GM18870 (cell line): ENCODE data around the gene MXRA8.

ENCODE experiments used
- ATAC-seq: cut with Tn5 transposase; IDR thresholded peaks from one replicate; pipeline ENCODE4 v1.9.1; 2021; ENCODE audit warnings: moderate library complexity; ENCODE audit not compliant: unreplicated experiment

Gene MXRA8

DNA sequence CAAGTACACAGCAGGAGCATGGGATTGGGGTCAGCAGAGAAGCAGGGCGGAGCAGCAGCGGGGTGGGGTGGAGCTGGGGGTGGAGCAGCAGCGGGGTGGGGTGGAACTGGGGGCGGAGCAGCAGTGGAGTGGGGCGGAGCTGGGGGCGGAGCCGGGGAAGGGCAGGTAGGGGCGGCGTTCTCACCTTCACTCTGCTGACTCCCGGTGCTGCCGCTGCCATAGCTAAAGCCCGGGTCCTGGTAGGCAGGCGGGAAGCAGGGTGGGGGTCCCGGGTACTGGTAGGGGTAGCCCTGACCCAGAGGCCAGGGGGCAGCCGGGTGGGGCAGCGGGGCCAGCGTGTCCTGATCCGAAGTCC lies 20.6 kb downstream of the MXRA8 start:
- no peak for ATAC-seq

GRCh38 chr1:1336931-1337792 lies 21.2 kb downstream of the MXRA8 start:
- no peak for ATAC-seq

DNA sequence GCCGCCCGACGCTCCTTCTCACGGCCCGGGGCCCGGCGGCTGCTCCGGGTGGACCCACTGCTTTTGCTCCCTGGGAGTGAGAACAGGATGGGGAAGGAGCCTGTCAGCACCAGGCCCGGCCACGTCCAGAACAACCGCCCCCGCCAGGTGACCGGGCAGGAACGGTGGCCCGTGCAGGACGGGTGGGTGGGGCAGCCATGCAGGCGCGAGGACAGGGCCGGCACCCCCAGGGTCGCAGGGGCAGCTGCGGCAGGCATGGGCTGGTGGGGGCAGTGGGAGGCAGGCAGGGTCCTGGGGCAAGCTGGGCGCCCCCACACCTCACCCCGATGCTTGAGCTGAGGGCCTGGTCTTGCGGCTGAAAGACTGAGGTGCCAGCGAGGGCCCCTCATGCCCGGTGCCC lies 21.9 kb downstream of the MXRA8 start:
- no peak for ATAC-seq

DNA sequence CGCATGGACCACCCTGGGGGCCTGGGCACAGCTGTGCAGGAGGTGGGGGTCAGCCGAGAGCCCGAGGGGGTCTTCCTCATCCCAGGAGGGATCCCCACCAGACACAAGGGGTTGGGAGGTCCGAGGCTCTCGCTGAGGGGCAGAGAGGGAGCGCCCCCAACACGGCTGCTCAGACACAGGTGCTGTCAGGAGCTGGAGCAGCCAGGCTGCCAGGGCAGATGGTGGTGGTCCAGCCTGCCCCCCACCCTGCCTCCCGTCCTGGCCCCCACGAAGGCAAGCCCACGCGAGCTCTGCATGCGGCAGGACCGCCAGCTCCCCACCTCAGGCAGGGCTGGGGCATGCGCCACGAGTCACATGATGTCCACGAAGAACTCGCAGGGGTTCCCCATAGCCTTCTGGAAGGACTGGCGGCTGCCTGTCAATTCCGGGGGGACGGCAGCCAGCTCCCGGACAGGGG lies 22.5 kb downstream of the MXRA8 start:
- ATAC-seq, result no peak

GRCh38 chr1:1335283-1335682 lies 23.1 kb downstream of the MXRA8 start:
- no peak for ATAC-seq

- no peak for ATAC-seq
Observed at GRCh38 chr1:1334835-1335234, 23.5 kb downstream of the MXRA8 start.

GRCh38 chr1:1333551-1334241 lies 24.7 kb downstream of the MXRA8 start:
- no peak for ATAC-seq

GRCh38 chr1:1332774-1333480 lies 25.4 kb downstream of the MXRA8 start:
- ATAC-seq, result no peak

- no peak for ATAC-seq
Observed at GRCh38 chr1:1332031-1332755, 26.2 kb downstream of the MXRA8 start.

DNA sequence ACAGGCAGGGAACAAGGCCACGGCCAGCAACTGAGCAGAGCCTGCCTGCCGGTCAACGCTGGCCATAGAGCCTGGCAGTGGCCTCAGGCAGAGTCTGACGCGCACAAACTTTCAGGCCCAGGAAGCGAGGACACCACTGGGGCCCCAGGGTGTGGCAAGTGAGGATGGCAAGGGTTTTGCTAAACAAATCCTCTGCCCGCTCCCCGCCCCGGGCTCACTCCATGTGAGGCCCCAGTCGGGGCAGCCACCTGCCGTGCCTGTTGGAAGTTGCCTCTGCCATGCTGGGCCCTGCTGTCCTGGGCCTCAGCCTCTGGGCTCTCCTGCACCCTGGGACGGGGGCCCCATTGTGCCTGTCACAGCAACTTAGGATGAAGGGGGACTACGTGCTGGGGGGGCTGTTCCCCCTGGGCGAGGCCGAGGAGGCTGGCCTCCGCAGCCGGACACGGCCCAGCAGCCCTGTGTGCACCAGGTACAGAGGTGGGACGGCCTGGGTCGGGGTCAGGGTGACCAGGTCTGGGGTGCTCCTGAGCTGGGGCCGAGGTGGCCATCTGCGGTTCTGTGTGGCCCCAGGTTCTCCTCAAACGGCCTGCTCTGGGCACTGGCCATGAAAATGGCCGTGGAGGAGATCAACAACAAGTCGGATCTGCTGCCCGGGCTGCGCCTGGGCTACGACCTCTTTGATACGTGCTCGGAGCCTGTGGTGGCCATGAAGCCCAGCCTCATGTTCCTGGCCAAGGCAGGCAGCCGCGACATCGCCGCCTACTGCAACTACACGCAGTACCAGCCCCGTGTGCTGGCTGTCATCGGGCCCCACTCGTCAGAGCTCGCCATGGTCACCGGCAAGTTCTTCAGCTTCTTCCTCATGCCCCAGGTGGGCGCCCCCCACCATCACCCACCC lies 27.0 kb downstream of the MXRA8 start, which contains the start of gene TAS1R3:
TAS1R3 (plus strand) TSS at position 213 of the 898 bp plus-strand sequence; CDS start at position 279, 66 bp downstream.
- no peak for ATAC-seq

- ATAC-seq, result no peak
Observed at GRCh38 chr1:1330366-1331067, 27.8 kb downstream of the MXRA8 start.

DNA sequence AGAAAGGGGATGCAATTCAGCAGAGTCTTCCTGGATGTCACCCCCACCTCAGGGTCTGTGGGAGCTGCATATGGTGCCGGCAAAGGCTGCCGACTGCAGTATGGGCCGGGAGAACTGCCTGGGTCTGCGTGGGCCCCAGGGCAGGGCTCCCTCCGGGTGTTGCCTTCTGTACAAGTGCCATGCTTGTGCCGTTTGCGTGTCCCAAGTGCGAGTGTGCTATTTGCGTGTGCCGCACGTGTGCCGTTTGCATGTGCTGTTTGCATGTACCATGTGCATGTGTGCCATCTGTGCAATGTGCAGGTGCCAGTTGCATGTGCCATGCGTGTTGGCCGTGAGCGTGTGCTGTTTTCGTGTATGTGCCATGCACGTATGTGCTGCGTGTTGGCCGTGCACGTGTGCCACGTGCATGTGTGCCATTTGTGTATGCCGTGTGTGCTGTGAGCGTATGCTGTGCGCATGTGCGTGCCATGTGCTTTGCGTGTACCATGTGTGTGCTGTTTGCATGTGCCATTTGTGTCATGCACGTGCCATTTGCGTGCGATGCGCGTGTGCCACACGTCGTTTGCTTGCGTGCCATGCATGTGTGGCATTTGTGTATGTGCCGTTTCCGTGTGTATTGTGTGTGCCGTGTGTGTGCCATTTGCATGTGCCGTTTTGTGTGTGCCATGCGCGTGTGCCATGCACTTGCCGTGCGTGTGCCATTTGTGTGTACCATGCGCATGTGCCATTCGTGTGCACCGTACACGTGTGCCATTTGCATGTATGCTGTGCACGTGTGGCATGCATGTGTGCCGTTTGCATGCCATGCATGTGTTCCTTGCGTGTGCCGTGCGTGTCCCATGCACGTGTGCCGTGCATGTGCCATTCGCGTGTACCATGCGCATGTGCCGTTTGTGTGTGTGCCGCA lies 28.8 kb downstream of the MXRA8 start:
- no peak for ATAC-seq

DNA sequence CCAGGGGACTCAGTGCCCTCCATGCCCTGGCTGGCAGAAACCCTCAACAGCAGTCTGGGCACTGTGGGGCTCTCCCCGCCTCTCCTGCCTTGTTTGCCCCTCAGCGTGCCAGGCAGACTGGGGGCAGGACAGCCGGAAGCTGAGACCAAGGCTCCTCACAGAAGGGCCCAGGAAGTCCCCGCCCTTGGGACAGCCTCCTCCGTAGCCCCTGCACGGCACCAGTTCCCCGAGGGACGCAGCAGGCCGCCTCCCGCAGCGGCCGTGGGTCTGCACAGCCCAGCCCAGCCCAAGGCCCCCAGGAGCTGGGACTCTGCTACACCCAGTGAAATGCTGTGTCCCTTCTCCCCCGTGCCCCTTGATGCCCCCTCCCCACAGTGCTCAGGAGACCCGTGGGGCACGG lies 30.1 kb downstream of the MXRA8 start:
- ATAC-seq, result no peak

- no peak for ATAC-seq
Observed at GRCh38 chr1:1327291-1327690, 31.1 kb downstream of the MXRA8 start.

- ATAC-seq, result no peak
Observed at GRCh38 chr1:1326075-1326605, 32.2 kb downstream of the MXRA8 start.

GRCh38 chr1:1325288-1326074 lies 32.9 kb downstream of the MXRA8 start:
- ATAC-seq, result no peak
